ENCODE measurements around the gene IL36G.
"Not testable (repeated sequence)": the region's sequence is repeated elsewhere in the genome, so short reads cannot be mapped to it uniquely, and the experiment has no call there.

Gene IL36G

DNA sequence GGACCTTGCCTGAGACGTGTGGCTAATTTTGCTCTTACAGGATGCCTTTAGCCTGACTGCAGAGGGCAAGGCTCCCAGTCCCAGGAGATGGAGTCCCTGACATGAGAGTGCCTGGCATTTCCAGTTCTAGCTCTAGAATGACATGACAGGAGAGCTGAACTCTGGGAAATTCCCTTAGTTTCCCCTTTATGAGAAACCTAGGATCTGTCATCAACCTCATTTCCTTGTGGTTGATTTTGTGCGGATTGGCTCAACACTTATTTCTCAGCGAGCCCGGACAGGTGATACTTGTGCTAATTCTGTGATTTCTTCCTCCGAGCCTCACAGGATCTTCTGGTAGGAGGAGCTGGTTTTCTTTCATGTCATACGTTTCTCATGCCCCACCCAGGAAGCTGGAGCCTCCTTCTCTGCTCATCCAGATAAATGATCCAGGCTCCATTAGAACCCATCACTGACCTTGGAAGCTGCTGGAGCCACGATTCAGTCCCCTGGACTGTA, at the start of gene IL36G:
IL36G (plus strand) TSS at position 448 of the 498 bp plus-strand sequence. CDS start 633 bp downstream, outside the sequence.
- peak; percentile 73 to 85 (median 77) for DNase-seq

DNA sequence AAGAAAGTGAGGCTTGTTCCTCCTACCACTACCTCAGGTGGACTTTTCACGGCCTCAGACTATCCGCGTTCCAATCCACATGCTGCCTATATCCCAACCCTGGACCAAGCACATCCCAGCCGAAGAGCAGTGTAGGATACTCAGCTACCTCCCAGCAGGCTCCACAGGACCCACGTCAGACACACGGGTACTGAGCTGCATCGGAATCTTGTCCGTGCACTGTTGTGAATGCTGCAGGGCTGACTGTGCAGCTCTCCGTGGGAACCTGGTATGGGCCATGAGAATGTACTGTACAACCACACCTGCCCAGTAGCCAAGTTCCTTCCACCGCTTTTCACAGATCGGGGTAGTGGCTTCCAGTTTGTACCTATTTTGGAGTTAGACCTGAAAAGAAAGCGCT, 44.5 kb upstream of the IL36G start:
- DNase-seq = no peak

- DNase-seq = not testable (repeated sequence)
These were observed 43.7 kb upstream of the IL36G start for GRCh38 chr2:112934117-112934516.

- DNase-seq = no peak
These were observed 40.9 kb upstream of the IL36G start for GRCh38 chr2:112936927-112937232.

DNA sequence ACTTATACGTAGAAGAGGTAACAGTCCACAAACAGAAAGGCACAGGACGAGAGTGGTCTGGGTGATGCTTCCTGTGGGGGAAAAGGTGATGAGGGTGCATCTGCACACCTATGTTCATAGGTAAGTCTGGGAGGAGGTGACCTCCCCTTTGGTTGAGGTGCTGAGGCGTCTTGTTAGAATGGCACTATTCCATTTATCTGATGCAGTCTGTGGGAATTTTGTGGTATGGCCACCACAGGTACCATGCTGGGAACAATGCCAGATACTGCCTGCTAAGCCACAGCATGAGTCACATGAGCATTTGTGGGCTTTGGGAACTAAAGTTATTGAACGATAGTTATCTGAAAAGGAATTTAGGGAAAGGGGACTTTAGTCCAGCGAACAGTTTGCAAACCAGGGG, 38.9 kb upstream of the IL36G start:
- DNase-seq = no peak

DNA sequence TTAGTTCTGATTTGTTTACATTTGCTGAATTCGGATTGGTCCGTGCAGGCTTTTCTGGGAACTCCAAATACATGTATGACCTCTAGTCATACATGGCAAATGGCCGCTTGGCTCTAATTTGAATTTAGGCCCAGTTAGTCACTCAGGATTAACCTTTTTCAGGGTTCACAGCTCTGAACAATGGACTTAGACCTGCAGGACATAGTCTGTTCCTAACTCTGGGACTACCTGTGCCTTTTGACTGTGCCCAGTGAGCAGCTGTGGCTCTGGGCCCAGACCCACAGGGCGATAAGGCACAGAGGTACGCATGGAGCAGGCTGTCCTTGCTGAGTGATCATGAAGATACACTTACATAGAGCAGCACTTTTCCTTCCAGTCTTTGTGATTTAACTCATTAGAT, 38.4 kb upstream of the IL36G start:
- no peak for DNase-seq

DNA sequence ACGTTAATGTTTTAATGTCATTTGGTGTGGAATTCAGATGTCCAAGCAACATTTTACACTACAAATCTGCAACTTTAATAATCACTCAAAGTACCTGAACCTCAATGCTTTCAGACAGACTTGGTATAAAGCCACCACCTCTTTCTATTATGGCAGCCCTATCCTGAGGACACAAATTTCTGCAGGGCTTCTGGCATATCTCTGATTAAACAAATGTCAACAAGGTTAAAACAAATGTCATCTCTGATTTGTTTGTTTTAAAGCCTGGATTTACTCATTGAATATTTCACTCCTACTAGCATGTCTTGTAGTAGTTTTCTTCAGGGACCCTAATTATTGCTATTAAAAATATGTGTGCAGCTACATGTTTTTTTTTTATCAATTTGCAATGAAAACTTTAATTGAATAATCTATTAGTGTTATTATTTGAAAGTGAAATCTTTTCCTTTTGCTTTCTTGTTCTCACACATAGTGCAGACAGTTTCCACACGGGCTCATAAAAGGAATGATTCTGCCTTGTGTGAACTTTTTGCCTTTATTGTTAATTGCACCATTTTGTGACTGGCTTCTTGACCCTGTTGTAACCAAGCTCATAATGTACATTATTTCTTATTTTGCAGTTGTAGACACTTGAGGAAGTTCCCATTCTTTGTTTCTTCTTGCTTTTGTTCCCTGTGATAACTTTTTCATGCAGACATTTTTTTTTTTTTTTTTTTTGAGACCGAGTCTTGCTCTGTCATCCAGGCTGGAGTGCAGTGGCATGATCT, 36.8 kb upstream of the IL36G start:
- DNase-seq = no peak

DNA sequence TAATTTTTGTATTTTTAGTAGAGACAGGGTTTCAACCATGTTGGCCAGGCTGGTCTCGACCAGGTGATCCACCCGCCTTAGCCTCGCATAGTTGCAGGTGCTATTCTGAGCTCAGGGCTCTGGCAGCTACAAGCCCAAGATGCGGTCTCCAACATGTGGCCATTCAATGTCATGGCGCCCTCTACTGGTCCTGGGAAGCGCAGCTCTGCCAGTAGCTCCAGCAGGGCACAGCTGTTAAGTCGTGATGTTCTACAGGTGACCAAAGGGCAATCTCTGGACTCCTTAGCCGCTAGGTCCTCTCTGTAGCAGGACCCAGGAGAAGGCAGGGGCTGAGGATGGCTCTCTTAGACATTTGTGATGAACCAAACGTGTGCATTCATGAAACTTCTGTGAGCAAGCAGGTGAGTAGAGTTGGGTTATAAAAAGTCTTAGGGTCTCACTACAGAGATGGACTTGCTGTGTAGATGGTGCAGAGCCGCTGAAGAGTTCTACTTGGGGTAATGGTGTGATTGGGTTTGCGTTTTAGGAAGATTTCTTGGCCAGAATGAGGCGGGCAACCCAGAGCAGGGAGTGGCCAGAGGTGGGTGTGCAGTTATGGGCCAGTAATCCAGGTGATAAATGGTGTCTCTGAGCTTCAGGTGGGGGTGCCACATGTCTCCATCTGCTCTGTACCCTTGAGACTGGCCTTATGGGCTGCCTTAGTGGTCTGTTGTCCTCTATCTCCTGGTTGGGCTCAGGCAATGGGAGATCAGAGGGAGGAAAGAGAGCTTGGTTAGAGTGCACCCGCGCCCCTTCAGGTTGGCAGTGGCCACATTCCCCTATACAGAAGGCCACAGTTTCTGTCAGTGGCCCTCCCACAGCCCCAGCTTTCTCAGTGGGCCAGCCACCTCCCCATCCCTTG, 35.8 kb upstream of the IL36G start:
- peak; percentile 89 to 92 (median 92) for DNase-seq

DNA sequence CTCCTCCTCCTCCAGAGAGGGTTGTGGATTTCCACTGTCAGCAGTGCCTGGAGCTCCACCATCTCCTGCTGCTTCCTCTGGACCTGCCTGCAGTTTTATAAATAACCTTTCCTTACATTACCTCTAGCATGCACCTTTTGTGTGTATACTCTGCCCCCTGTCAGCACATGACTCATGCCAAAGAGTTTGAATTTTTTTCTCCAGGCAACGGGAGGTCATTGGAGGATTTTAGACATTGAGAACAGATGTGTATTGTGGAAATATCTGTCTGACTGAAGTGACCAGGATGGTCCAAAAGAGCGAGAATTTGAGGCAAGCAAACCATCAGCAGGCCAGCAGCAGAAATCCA, 35.2 kb upstream of the IL36G start:
- DNase-seq = no peak

GRCh38 chr2:112944971-112945370, 32.8 kb upstream of the IL36G start:
- DNase-seq = no peak

- DNase-seq = no peak
These were observed 31.7 kb upstream of the IL36G start for GRCh38 chr2:112946086-112946485.

- no peak for DNase-seq
These were observed 30.4 kb upstream of the IL36G start for GRCh38 chr2:112947374-112947773.

DNA sequence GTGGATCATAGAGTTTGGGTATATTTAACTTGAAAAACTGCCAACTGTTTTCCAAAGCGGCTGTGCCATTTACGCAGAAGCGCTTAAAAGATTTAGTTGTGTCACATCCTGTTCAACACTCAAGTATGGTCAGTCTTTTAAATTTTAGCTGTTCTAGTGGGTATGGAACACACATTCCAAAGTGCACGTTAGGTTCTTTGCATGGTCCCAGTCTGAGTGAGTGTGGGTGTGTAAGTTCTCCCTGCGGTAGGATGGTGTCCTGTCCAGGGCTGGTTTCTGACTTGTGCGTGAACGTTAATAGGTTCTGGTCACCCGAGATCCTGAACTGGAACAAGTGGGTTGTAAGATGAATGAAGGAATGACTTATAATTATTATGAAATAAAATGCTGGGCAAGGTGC, 28.4 kb upstream of the IL36G start:
- no peak for DNase-seq

DNA sequence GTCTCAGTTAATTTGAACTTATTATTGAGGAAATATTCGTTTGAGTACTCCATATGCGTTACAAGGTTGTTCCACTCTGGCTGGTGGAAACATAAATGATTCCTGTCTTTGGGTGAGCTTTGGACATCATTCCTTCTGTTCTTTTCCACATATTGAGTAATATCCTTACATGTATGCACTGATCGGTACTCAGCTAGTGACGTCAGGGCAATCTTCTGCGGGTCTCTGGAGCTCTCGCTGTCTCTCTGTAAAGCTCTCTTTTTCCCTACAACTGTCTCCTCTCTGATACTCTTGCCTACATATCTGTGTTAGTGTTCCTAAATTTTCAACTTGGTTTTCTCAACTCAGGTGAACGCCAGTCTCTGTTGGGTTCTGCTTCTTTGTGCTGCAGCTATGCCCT, 23.4 kb upstream of the IL36G start:
- no peak for DNase-seq

DNA sequence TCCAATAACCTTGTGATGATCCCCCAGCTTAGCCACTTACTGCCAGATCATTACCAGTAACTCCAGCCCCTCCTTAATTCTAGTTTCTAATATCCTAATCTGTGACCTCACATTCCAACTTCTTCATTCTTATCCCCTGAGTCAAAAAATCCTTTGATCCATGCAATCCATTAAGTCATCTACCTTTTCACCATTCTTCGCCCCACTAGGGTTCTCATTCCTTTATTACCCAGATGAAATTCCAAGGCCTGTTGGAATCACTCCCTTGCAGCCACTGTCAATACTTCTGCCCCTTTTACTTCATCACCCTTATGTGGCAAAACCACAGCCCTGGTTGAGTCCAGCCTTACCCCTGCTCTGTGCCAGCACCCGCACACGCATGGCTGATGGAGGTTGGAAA, 20.3 kb upstream of the IL36G start:
- no peak for DNase-seq

DNA sequence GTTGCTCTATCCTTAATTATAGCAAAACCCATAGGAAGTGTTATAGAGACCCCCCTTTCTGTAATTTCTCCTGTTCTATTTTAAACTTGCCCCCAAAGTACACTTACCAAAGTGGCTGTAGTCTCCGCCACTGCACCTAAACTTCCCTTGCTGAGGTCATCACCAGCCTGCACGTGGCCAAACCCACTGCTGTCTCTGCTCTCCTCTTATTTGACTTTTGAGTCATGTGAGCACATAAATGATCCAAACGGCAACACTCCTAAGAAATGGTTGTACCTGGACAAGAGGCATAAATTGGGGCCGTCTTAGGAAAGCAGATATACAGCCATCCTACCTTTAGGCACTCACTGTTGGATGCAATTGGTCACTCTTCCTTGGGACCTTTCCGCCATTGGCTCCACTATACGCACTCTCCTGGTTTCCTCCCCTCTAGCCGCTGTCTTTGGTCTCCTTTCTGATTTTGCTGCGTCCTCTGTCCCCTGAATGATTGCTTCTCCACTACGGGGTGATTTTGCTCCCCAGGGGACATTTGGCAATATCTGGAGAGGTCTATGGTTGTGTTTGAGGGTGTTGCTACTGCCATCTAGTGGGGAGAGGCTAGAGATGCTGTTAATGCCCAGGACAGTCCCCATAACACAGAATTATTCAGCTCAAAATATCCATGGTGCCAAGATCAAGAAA, 19.2 kb upstream of the IL36G start:
- DNase-seq = peak; percentile 76 to 87 (median 77)

DNA sequence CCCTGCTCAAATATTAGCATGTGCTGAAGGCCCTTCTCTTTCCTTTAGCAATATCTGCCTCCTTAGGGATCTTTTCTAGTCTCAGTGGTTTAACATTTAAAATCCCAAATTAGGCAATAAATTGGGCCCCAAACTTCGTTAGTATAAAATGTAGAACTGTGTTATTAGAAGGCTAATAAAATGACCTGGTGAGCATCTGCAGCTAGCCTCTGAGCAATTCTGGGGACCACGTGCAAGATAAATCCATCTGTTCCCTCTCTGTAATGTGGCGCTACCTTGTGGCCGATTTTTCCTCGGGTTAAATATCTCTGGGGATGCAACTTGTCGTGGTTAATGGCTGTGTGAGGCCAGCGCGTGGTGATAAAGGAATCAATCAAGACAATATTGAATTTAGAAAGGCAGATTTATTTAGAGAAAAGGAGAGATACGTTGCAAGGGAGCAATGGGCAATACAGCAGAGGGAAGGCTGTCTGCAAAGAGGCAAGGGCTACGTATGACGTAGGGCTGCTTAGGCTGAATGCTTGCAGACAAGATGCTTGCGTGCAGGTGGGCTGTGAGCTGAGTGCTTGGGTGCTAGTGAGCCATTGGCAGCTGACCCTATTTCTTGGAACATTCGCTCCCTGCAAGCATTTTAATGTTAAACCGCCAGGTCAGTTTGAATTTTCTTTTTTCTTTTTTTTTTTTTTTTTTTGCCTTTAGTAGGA, 18.5 kb upstream of the IL36G start:
- DNase-seq = peak; percentile 28 to 34 (median 31)

GRCh38 chr2:112960230-112960825, 17.5 kb upstream of the IL36G start:
- DNase-seq = no peak

DNA sequence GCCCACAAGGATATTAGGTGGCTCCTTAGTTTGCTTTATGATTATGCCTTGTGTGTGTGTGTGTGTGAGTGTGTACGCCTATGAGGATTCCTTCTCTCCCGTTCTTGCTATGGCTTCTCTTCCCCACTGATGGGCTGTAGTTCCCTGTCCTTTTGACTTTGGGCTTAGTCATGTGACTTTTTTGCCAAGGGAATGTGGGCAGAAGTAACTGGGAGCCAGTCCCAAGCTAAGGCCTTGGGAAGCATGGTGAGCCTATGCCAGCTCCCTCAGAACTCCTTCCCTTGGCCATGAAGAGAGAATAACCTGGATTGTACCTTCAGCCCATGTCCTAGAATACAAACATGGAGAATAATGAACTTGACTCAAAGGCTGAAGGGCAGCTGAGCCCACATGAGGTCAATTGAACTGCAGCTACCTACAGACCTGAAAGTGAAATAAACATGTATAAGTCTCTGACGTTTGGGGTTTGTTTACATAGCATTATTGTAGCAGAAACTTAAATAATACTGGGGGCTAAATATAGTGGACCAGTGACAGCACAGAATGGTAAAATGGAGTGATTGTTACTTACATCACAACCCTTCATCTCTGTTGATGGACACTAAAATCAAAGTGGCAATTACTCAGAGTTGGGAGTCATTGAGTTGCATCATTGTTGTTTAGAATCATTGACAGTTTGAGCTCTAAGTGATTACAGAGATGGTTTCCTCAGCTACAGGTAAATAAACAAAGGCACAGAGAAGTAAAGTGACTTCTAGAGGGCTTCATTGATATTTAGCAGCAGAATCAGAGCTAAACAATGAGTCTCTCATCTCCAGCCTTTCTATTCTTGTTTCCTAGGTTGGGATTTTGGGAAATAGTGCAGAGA, 15.3 kb upstream of the IL36G start:
- DNase-seq = no peak

GRCh38 chr2:112967023-112967422, 10.8 kb upstream of the IL36G start:
- no peak for DNase-seq

DNA sequence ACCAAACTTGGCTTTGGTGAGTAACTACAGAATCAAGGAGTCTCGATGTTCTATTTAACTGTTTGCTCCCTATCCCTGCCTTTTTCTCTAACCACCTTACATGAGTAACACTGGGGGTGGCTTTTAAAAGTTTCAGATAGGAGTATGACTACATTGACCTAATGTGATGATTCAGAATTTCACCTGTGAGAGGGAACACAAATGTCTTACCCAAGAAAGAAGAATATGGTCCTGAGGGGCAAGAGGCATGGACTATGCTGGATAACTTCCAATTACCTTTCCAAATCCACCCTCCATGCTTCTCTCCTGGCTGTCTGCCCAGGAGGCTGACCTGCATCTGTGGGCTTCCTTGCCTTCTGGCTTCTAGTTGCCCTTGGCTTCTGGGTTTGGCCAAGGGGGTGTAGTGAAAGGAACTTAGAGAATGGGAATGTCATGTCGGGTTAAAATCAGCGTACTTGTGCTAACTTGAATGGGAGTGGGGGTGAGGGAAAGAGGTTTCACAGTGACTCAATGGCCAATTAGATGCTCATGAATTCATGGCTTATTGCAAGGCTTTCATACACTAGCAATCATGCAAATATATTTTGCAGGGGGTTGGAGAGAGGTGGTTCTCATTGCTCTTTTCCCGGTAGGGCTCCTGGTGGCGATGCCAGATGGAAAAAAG, 5.3 kb upstream of the IL36G start:
- DNase-seq = no peak

Data from suppressor macrophage treated with lipopolysaccharide for 1 hour (primary cell).